IPS-18a (cell line): ENCODE data around the gene SLC1A4.

Experiments
- H3K27ac ChIP-seq: one replicate; pipeline ENCODE4 v1.5.1; 2013; ENCODE audit warnings: low read length
- H3K27me3 ChIP-seq: one replicate; pipeline ENCODE4 v1.6.1; 2013; ENCODE audit warnings: mild to moderate bottlenecking, low read length; ENCODE audit not compliant: control insufficient read depth, insufficient read depth
- H3K36me3 ChIP-seq: one replicate; pipeline ENCODE4 v1.6.1; 2013; ENCODE audit warnings: low read depth, low read length; ENCODE audit not compliant: control insufficient read depth
- H3K4me1 ChIP-seq: one replicate; pipeline ENCODE4 v1.6.1; 2013; ENCODE audit warnings: low read depth, low read length; ENCODE audit not compliant: control insufficient read depth
- H3K4me3 ChIP-seq: one replicate; pipeline ENCODE4 v1.5.1; 2013; ENCODE audit warnings: low read length
- H3K9ac ChIP-seq: one replicate; pipeline ENCODE4 v1.6.1; 2013; ENCODE audit warnings: mild to moderate bottlenecking, low read length, moderate library complexity
- H3K9me3 ChIP-seq: one replicate; pipeline ENCODE4 v1.6.1; 2013; ENCODE audit warnings: low read depth, low read length; ENCODE audit not compliant: control insufficient read depth

The SLC1A4 gene

DNA sequence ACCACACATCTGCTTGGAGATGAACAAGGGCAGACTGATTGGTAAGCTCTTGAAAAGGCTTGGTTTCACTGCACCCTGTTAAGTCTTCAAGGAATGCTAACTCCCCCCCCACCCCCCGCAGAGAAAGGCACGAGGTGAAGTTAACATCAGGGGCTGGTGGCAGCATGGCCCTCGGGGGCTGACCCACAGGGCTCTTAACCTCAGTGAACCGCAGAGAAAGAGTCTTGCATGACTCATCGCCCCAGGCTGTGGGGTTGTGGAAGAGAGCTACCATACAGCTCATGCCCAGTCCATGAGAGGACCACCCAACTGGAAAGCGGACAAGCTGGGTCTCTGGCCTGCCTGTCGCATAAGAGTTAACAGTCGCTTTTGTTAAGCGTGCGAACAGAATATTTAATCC lies 56.5 kb downstream of the SLC1A4 start:
- Histone ChIP-seq H3K9me3 (peaks cover 3% of the 10 kb centered on the region), H3K4me1 (peaks cover 17% of the 10 kb centered on the region), H3K27ac (no peak overlapping the region), H3K4me3 (no peak overlapping the region), H3K36me3 (peaks cover 3% of the 10 kb centered on the region), H3K9ac (no peak overlapping the region), H3K27me3 (no peaks in the 10 kb centered on the region)

DNA sequence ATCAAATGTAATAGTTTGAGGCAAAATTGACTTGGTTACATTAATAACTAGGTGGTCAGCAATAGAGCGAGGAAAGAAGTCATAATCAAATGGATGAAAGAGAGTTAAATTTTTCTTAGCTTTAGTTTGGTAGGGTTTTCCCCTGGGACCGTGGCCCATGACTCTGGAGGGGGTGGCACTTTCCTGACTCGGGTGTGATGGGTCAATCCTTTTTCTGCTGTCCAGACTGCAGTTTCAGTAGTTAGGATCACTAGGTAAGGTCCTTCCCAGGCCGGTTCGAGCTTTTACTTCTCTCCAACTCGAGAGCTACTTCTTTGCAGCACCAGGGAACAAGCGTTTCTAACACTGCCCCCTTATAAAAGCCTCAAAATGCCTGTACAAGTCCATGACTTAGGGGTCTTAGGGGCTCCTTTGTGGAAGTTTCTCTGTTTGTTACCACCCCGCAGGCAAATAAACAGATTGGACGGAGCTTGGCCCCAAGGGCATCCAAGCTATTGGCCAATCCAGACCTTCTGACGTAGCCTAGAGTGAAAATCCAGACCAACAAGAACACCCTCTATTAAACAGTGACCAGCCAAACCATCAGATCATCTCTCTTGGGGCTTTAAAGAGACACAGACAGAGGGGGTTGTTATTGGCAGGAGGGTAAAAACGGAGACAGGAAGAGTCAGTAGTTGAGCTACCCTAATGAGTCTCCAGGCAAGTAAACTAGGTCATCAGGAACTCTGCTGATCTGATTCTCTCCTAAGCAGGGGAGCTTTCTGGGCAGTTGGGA lies 57.6 kb downstream of the SLC1A4 start:
- Histone ChIP-seq H3K4me3 (no peak overlapping the region), H3K9me3 (peaks cover 3% of the 10 kb centered on the region), H3K27ac (no peak overlapping the region), H3K36me3 (peaks cover 3% of the 10 kb centered on the region), H3K4me1 (peaks cover 17% of the 10 kb centered on the region), H3K27me3 (no peaks in the 10 kb centered on the region), H3K9ac (no peak overlapping the region)

DNA sequence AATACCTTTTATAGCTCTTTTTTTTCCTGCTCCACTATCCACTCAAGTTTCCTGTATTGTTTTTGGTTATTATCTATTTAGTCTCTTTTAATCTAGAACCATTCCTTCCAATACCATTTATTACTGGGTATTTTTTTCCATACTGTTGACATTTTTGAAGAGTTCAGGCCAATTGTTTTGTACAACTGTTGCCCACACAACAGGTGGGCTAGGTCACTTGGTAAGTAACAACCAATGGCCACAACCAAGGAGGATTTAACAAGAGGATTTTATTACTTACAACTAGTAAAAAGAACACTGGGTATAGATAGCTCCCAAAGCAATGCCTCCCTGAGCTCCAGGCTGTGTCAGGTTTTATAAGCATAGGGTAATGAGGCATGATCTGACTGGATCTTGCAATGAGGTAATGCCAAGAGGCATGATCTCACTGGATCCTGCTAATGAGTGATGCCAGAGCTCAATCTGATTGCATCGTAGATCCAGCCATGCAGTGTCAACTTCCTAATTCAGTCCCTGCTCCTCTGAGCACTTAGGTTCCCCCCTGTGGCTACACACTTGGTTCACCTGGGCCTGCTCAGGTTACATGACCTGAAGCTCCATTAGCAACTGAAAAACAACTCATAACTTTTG lies 59.9 kb downstream of the SLC1A4 start:
- Histone ChIP-seq H3K9me3 (peaks cover 3% of the 10 kb centered on the region), H3K27ac (no peak overlapping the region), H3K4me1 (peaks cover 17% of the 10 kb centered on the region), H3K27me3 (no peaks in the 10 kb centered on the region), H3K36me3 (peaks cover 3% of the 10 kb centered on the region), H3K9ac (no peak overlapping the region), H3K4me3 (peak overlapping the region; percentile 12)

DNA sequence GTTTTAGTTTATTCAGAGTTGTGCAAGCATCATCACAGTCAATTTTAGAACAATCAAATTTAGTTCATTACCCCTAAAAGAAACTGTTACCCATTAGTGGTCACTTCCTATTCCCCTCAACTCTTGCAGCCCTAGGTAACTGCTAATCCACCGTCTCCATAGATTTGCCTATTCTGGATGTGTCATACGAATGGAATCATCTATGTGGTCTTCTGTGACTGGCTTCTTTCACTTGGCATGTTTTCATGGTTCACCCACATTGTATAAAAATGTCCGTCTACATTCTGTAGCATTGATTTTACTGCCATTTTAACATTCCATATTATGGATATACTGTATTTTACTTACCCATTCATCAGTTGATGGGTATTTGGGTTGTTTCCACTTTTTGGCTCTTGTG lies 61.7 kb downstream of the SLC1A4 start:
- H3K4me1 ChIP-seq, result peaks cover 10% of the 10 kb centered on the region
- peaks cover 4% of the 10 kb centered on the region for H3K27me3 ChIP-seq
- no peak overlapping the region for H3K27ac ChIP-seq
- H3K36me3 ChIP-seq, result peaks cover 3% of the 10 kb centered on the region
- H3K9me3 ChIP-seq, result peaks cover 3% of the 10 kb centered on the region
- no peak overlapping the region for H3K4me3 ChIP-seq
- H3K9ac ChIP-seq, result no peak overlapping the region

DNA sequence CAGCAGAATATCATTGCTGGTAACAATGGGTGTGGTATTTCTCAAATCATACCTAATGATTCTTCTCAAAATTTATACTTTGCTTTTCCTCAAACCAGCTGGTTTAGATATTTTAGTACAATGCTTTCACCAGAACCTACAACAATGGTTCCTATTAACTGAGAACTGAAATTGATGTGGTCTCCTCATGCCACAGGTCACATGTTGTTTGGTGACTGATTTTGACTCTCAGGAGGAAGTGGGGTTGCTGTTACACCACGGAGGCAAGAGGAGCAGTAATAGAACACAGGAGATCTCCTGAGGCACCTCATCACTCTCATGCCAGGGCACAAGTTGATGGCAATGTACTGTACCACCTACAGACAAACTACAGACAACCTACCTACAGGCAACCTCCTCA lies 64.0 kb downstream of the SLC1A4 start:
- Histone ChIP-seq H3K27ac (no peak overlapping the region), H3K4me1 (peaks cover 9% of the 10 kb centered on the region), H3K4me3 (no peak overlapping the region), H3K27me3 (peaks cover 4% of the 10 kb centered on the region), H3K36me3 (no peaks in the 10 kb centered on the region), H3K9ac (no peak overlapping the region), H3K9me3 (peaks cover 1% of the 10 kb centered on the region)

DNA sequence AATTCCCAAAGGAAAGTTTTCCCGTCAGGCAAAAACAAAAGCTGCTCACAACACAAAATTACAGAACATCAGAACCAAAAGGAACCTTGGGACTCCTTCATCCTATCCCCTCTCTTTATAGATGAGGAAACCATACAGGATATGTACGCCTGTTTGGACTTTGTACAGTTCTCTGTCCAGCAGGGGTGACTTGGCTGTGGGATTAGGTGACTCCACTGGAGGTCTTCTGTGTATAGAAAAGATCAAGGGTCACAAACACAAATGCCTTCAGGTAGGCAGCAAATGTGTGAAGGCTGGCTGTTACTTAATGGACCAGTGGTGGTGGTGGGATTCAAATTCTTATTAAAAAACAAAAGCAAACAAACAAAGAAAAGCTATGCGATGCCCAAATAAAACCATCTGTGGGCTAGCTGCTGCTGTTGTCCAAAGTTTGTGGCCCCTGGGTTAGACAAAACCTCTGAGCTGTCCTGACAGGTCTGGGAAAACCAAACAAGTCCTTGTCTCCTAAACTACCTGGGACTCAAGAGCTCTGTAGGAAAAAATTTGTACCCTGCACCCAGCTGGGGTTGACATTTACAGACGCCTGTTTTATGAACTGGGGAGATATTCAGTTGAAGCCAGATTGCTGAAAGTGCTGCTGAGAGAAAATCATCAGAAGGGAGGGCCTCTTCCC lies 65.7 kb downstream of the SLC1A4 start:
- H3K4me1 ChIP-seq, result no peaks in the 10 kb centered on the region
- peak overlapping the region; percentile 77 for H3K4me3 ChIP-seq
- H3K9ac ChIP-seq, result no peak overlapping the region

DNA sequence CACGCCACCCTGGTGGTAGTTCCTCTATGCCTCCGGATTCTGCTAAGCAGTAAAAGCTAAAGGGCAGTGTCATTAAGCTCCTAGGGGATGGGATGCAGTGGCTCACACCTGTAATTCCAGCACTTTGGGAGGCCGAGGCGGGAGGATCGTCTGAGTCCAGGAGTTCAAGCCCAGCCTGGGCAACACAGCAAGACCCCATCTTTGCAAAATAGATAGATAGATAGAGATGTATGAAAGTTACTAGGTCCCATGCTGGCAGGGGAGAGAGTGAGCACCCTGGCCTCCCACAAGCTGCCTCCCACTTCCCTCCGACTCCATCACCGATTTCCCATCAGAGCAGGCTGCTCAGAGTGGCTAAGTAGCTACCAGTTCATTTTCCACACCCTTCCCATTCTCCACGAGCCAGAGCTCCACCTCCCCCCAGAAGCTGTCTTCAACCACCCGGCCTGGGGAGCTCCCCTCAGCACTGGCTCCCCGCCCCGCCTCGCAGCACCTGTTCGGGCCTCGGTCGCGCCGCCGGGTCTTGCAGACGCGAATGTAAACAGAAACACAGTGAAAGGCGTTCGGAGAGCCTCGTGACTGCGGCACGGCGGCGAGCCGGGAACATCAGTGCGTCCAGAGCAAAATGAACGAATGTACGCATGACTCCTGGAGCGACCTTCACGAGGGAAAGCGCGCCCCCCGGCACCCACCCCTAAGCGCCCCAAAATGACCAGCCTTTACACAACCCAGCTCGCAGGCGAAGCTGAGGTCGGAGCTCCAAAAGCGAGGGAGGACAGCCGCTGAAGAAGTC lies 66.4 kb downstream of the SLC1A4 start:
- H3K9me3 ChIP-seq, result no peaks in the 10 kb centered on the region
- H3K9ac ChIP-seq, result peak overlapping the region; percentile 89
- H3K27ac ChIP-seq, result no peak overlapping the region
- H3K4me1 ChIP-seq, result no peaks in the 10 kb centered on the region
- H3K36me3 ChIP-seq, result no peaks in the 10 kb centered on the region
- peak overlapping the region; percentile 77 for H3K4me3 ChIP-seq
- peaks cover 4% of the 10 kb centered on the region for H3K27me3 ChIP-seq

More for the DNA sequence above, 65.7 kb downstream of the SLC1A4 start:
- Histone ChIP-seq H3K9me3 (no peaks in the 10 kb centered on the region), H3K27ac (no peak overlapping the region), H3K27me3 (peaks cover 4% of the 10 kb centered on the region), H3K36me3 (no peaks in the 10 kb centered on the region)

DNA sequence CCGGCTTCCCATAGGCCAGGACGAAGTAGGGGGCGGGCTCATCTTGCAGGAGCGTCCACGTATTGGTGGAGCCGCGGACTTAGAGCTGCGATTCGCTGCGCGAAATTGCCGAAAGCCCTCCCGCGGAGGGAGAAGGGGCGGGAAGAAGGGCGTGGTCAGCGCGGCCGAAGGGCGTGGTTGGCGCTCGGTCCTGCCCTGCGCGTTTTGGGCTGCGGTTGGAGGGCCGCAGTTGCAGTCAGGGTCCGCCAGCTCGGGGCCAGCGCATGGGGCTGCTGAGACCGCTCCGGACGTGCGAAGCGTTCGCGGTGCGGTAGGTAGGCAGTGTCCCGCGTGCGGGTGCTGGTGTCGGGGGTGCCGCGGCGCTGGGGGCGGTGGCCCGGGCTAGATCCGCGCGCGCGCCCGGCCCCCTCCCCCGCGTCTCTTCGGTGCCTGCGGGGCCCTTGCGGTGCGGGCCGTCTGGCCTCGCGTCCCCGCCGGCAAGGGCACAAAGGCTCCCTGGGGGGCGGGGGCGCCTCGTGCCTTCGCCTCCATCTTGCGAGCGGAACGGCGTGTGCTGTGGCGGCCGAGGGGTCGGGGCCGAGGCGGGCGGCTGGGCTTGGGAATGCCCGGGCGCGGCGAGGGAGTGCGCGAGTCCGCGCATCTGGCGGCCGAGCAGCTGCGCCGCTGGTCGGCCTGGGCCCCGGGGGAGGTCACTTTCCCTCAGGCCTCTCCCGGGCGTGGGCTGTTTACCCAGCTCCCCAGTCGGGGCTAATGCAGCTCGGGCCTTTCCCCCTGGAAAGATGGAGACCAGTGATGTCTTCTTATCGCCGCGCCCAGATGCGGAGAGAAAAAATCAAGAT lies 67.2 kb downstream of the SLC1A4 start, which contains the start of gene CEP68:
CEP68 (plus strand) TSS at position 202 of the 839 bp plus-strand sequence. CDS start 13,029 bp downstream, outside the sequence.
- Histone ChIP-seq H3K27ac (no peak within 1 kb of the TSS), H3K9me3 (no peaks in the 10 kb centered on the region), H3K4me1 (no peaks in the 10 kb centered on the region), H3K4me3 (peak within 1 kb of the TSS; percentile 77), H3K27me3 (peaks cover 4% of the 10 kb centered on the region), H3K9ac (peak within 1 kb of the TSS; percentile 89), H3K36me3 (no peaks in the 10 kb centered on the region)

DNA sequence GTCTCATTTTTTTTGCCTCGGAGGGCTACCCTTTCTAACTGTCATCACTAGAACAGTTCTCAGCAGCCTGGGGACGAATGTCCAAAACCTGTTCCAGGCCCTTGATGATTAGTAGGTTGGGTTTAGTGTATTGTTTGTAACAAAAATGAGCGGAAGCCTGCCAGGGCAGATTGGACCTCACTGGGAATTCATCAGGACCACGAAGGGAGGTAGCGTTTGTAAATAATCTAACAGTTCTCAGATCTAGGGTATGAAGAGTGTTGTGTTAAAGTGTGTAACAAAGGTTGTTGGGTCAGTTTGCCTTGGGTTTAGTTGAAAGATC lies 67.8 kb downstream of the SLC1A4 start:
- Histone ChIP-seq H3K27me3 (peaks cover 4% of the 10 kb centered on the region), H3K9me3 (no peaks in the 10 kb centered on the region), H3K4me1 (no peaks in the 10 kb centered on the region), H3K36me3 (no peaks in the 10 kb centered on the region), H3K4me3 (peak overlapping the region; percentile 77), H3K9ac (peak overlapping the region; percentile 89), H3K27ac (no peak overlapping the region)

DNA sequence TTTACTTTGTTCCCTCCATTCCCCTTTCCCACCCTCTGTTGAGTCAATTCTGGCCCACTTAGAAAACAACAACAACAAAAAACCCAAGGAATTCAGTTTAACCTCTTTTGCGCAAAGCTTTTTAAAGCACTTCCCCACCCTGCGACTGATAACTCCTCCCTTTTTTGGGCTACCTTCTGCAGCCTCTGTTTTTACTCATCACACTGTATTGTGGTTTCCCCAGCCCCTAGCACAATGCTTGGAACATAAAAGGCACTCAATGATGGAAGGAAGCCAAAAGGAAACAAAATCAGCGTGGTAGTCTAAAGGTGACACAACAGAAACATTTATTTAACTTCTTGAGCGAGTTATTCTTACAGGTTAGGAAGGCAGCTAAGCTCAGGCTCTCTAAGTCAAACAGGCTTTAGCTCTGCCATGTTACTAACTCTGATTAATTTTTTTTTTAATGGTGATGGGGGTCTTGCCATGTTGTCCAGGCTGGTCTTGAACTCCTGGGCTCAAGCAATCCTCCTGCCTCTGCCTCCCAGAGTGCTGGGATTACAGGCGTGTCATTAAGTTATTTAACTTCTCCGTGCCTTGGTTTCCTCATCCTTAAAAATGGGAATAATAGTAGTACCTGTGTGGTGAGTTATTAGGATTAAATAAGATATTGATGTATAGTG lies 68.3 kb downstream of the SLC1A4 start:
- Histone ChIP-seq H3K9ac (peak overlapping the region; percentile 89), H3K27ac (no peak overlapping the region)

More for the DNA sequence above, 68.3 kb downstream of the SLC1A4 start:
- H3K4me1 ChIP-seq, result no peaks in the 10 kb centered on the region
- H3K9me3 ChIP-seq, result no peaks in the 10 kb centered on the region
- no peaks in the 10 kb centered on the region for H3K36me3 ChIP-seq
- H3K27me3 ChIP-seq, result peaks cover 4% of the 10 kb centered on the region
- H3K4me3 ChIP-seq, result peak overlapping the region; percentile 77
